Nephron progenitor cell (in vitro differentiated cells): Measurements from ENCODE around the gene SPTB.

Experiments
- DNase-seq: peaks from one replicate; pipeline ENCODE4 v3.0.0; 2021
- H3K27ac Mint-ChIP-seq: 2 replicates; pipeline ENCODE4 v1.8.0; 2021; ENCODE audit warnings: mild to moderate bottlenecking, moderate library complexity, mixed read lengths
- H3K27me3 Mint-ChIP-seq: 2 replicates; pipeline ENCODE4 v1.8.0; 2021; ENCODE audit warnings: mild to moderate bottlenecking, low read depth, mixed read lengths; ENCODE audit not compliant: poor library complexity
- H3K36me3 Mint-ChIP-seq: 2 replicates; pipeline ENCODE4 v1.8.0; 2021; ENCODE audit warnings: low read depth, mixed read lengths
- H3K4me1 Mint-ChIP-seq: 2 replicates; pipeline ENCODE4 v1.8.0; 2021; ENCODE audit warnings: mixed read lengths
- H3K4me3 Mint-ChIP-seq: 2 replicates; pipeline ENCODE4 v1.8.0; 2021; ENCODE audit warnings: mild to moderate bottlenecking, moderate library complexity, mixed read lengths
- H3K9me3 Mint-ChIP-seq: 2 replicates; pipeline ENCODE4 v1.8.0; 2021; ENCODE audit warnings: mild to moderate bottlenecking, moderate library complexity, mixed read lengths
- TF ChIP-seq, protein P1 (sequence below): fragments of 200-600 bp; sonication (generic); IDR thresholded peaks from 2 replicates; pipeline ENCODE4 v1.5.0; 2021; ENCODE audit warnings: antibody characterized with exemption

SPTB gene

DNA sequence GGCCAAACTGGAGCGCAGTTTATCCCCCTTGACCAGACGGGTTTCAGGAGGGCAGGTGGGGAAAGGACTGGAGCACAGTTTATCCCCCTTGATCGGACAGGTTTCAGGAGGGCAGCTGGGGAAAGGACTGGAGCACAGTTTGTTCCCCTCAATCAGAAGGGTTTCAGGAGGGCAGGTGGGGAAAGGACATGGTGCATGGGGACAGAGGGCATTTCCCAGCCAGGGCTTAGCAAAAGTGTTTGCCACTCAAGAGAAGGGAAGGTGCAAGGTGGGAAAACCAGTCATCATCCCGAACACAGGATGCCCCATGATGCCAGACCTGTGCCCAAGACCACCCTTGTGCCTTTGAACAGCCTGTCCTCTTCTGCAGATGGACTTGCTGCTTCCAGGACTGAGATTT, 54.7 kb downstream of the SPTB start:
- Mint-ChIP-seq H3K36me3 (no peaks in the 10 kb centered on the region), H3K27me3 (peaks cover 20% of the 10 kb centered on the region), H3K4me1 (peaks cover 70% of the 10 kb centered on the region), H3K9me3 (no peaks in the 10 kb centered on the region), H3K27ac (no peak overlapping the region), H3K4me3 (no peak overlapping the region)
- TF ChIP-seq, protein P1, sequence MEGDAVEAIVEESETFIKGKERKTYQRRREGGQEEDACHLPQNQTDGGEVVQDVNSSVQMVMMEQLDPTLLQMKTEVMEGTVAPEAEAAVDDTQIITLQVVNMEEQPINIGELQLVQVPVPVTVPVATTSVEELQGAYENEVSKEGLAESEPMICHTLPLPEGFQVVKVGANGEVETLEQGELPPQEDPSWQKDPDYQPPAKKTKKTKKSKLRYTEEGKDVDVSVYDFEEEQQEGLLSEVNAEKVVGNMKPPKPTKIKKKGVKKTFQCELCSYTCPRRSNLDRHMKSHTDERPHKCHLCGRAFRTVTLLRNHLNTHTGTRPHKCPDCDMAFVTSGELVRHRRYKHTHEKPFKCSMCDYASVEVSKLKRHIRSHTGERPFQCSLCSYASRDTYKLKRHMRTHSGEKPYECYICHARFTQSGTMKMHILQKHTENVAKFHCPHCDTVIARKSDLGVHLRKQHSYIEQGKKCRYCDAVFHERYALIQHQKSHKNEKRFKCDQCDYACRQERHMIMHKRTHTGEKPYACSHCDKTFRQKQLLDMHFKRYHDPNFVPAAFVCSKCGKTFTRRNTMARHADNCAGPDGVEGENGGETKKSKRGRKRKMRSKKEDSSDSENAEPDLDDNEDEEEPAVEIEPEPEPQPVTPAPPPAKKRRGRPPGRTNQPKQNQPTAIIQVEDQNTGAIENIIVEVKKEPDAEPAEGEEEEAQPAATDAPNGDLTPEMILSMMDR = no peak
- DNase-seq = no peak

DNA sequence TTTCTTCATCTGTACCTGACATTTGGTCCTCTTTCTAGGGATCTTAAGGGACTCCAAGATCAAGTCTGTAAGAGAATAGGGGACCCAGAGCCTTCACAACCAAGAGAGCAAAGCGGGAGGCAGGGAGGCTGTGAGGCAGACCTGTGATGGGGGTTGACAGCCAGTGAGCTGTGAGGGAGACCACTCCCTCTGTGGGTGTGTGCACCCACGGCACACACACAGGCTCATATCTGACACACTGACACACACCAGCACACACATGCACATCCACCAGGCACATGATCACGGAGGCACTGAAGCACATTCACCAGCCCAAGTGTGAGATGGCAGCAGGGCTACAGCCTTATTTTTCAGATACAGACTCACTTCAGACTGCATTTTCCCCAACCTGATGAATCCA, 55.2 kb downstream of the SPTB start:
- H3K27ac Mint-ChIP-seq = no peak overlapping the region
- no peaks in the 10 kb centered on the region for H3K9me3 Mint-ChIP-seq
- peaks cover 21% of the 10 kb centered on the region for H3K27me3 Mint-ChIP-seq
- DNase-seq = no peak
- no peak overlapping the region for H3K4me3 Mint-ChIP-seq
- TF ChIP-seq, protein P1 = no peak
- H3K36me3 Mint-ChIP-seq = no peaks in the 10 kb centered on the region
- H3K4me1 Mint-ChIP-seq = peaks cover 70% of the 10 kb centered on the region

DNA sequence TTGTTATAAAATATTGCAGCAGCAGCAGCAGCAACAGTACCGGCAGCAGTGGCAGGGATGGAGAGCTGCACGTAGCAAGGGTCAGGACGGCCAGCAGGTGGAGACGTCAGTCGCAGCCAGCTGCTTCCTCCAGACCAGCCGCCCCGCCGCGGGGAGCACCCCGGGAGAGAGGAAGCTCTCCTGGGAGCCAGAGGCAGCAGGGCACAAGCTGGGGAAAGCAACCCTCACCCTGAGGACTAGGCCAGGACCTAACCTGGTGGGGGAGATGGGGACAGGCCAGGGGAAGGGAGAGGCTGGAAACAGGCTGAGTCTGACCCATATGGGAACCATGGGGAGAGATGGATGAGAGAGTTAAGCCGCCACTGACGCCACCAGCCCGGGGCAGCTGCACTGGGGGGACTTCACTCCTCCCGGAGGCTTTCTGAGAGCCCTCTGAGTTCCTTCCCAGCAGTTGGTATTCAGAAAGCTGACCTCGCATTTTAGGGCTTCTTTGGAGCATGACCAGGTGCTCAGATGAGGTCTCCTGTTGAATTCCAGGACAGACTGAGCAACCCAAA, 56.3 kb downstream of the SPTB start:
- DNase-seq = peak; percentile 83
- no peaks in the 10 kb centered on the region for H3K9me3 Mint-ChIP-seq
- peaks cover 70% of the 10 kb centered on the region for H3K4me1 Mint-ChIP-seq
- no peak overlapping the region for H3K27ac Mint-ChIP-seq
- TF ChIP-seq, protein P1 = peak; percentile 82
- peaks cover 32% of the 10 kb centered on the region for H3K27me3 Mint-ChIP-seq
- no peaks in the 10 kb centered on the region for H3K36me3 Mint-ChIP-seq
- peak overlapping the region; percentile 59 for H3K4me3 Mint-ChIP-seq

DNA sequence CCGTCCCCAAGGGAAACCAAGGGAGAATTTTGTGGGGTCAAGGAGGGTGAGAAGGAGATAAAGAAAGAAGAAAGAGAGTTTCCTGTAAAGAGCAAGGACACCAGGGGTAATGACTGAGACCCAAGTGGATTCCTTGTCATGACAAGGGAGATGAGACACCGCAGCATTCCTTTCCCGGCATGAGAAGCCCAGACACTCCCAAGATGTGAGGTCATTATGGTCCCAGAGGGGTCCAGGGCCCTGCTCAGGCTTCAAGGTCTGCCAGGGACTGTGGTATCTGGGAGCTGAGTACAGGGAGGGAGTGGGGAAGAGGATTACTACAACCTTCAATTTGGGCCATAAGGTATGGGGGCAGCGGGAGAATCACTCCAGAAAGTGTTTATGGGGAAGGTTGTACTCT, 58.1 kb downstream of the SPTB start:
- no peak overlapping the region for H3K4me3 Mint-ChIP-seq
- peaks cover 59% of the 10 kb centered on the region for H3K4me1 Mint-ChIP-seq
- no peak overlapping the region for H3K27ac Mint-ChIP-seq
- H3K27me3 Mint-ChIP-seq = peaks cover 35% of the 10 kb centered on the region
- H3K36me3 Mint-ChIP-seq = no peaks in the 10 kb centered on the region
- DNase-seq = no peak
- no peaks in the 10 kb centered on the region for H3K9me3 Mint-ChIP-seq
- TF ChIP-seq, protein P1 = no peak

DNA sequence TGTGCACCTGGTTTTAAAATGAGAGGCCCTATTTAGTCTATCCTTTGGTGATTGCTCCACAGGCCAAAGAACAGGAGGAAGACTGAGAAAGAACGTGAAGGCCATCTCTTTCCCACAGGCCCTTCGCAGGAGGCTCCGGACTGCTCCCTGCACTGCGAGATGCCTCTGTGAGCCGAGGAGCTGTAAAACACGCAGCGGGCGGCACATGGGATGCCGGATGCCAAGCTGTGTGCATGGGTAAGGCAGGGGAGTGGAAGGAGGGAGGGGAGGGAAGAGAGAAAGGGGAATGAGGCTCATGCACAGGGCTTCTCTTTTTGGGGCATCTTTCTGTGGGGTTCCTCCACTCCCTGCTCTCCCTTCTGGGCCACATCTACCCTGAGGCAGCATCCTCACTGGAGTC, 61.6 kb downstream of the SPTB start:
- TF ChIP-seq, protein P1 = no peak
- Mint-ChIP-seq H3K36me3 (no peaks in the 10 kb centered on the region), H3K4me3 (no peak overlapping the region), H3K9me3 (no peaks in the 10 kb centered on the region), H3K27ac (no peak overlapping the region), H3K27me3 (peaks cover 50% of the 10 kb centered on the region), H3K4me1 (peaks cover 24% of the 10 kb centered on the region)
- DNase-seq = no peak

DNA sequence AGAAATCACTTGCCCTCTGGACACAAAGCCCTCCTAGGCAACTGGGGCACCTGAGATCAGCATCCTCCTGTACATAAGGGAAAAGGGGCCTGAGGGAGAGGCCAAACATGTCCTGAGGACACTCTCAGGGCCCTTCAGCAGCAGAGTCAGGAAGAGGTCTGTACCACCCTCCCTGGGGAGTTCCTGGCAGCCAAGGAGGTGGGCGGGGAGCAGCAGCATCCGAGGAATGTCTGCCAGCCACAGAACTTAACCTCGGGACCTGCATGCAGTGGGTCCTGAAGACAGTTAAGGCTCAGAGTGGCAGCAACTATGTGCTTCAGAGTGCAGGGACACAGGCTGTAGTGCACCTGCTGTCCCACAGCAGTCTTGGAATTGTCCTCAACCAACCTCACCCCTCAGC, 62.1 kb downstream of the SPTB start:
- Mint-ChIP-seq H3K27me3 (peaks cover 49% of the 10 kb centered on the region), H3K4me1 (peaks cover 19% of the 10 kb centered on the region), H3K9me3 (no peaks in the 10 kb centered on the region), H3K27ac (no peak overlapping the region), H3K4me3 (no peak overlapping the region), H3K36me3 (no peaks in the 10 kb centered on the region)
- TF ChIP-seq, protein P1 = no peak
- DNase-seq = no peak
